H1 (cell line): Measurements from ENCODE around the gene CASZ1. TPM values are rescaled to one million over a fixed set of nuclear protein-coding genes. Genes with fewer than 3 reads are reported as not detected.

Experiments
- CBX8 ChIP-seq: fragments of 300-800, 300-1000 bp; sonication (generic); IDR thresholded peaks from 2 replicates; pipeline ENCODE4 v1.7.1; 2016; ENCODE audit warnings: low read depth, low read length, borderline replicate concordance
- CREB1 ChIP-seq: IDR thresholded peaks from 2 replicates; pipeline ENCODE4 v1.6.1; 2012; ENCODE audit warnings: inconsistent platforms
- EZH2 ChIP-seq: fragments of 200-600 bp; sonication (generic); IDR thresholded peaks from 2 replicates; pipeline ENCODE4 v1.7.1; 2012; ENCODE audit warnings: low read depth, mild to moderate bottlenecking, moderate library complexity, low read length, inconsistent platforms; ENCODE audit not compliant: severe bottlenecking
- HDAC2 ChIP-seq, 2 experiments: fragments of 300-600 bp in 1 of 2; sonication (generic) in 1 of 2; IDR thresholded peaks; 2 replicates each; pipeline ENCODE4 v1.6.1; 2011 to 2012; ENCODE audit warnings: low read depth in 2 of 2, low read length in 2 of 2, mild to moderate bottlenecking in 2 of 2, moderate library complexity in 2 of 2, borderline replicate concordance in 1 of 2, inconsistent platforms in 1 of 2
- JUND ChIP-seq: IDR thresholded peaks from 2 replicates; pipeline ENCODE4 v1.6.1; 2011; ENCODE audit warnings: mild to moderate bottlenecking, improper control_type of control experiment, low read length
- PHF8 ChIP-seq: fragments of 200-600 bp; sonication (generic); conservative IDR thresholded peaks from 2 replicates; pipeline ENCODE4 v1.7.1; 2012; ENCODE audit warnings: low read depth, mild to moderate bottlenecking, inconsistent platforms, low read length, moderate library complexity
- POU5F1 ChIP-seq: IDR thresholded peaks from 2 replicates; pipeline ENCODE4 v1.6.1; 2011; ENCODE audit warnings: low read depth, mild to moderate bottlenecking, low read length, moderate library complexity
- RNF2 ChIP-seq: fragments of 200-900, 300-1000 bp; sonication (generic); IDR thresholded peaks from 2 replicates; pipeline ENCODE4 v1.7.1; 2016; ENCODE audit warnings: borderline replicate concordance, low read depth, mild to moderate bottlenecking, antibody characterized with exemption, low read length; ENCODE audit not compliant: poor library complexity, severe bottlenecking; ENCODE audit errors: missing control alignments
- RXRA ChIP-seq: IDR thresholded peaks from 2 replicates; pipeline ENCODE4 v1.6.1; 2011; ENCODE audit warnings: low read depth, mild to moderate bottlenecking, low read length, moderate library complexity; ENCODE audit not compliant: insufficient read depth
- SP1 ChIP-seq: IDR thresholded peaks from 2 replicates; pipeline ENCODE4 v1.6.1; 2011; ENCODE audit warnings: low read depth, low read length
- polyA plus RNA-seq, 7 experiments: library from polyadenylated mRNA; depleted of rRNA in 3 of 7; stranded (reverse) in 5 of 7; unstranded in 2 of 7; fragments of >200 nt in 5 of 7; fragments of 200-250 nt in 2 of 7; gene quantifications; 1 replicate in 5 of 7; 2 replicates in 1 of 7; 4 replicates in 1 of 7; pipeline versions ENCODE4 v1.2.1 to v1.2.3, GENCODE V29; 2011 to 2013; ENCODE audit warnings: missing spikeins in 2 of 7, mixed read lengths in 2 of 7
- total RNA-seq: library from RNA; stranded (reverse); fragmentation: NEBNext Ultra II Directional; extraction: Animal tissue kit (Norgen Biotek cat#: 25700); gene quantifications from 2 replicates; pipeline ENCODE4 v1.2.1, GENCODE V29; 2021
- TF ChIP-seq, protein P1 (sequence below): fragments of 300-600 bp; sonication (generic); IDR thresholded peaks from 2 replicates; pipeline ENCODE4 v1.7.1; 2012; ENCODE audit warnings: low read length, moderate library complexity, mild to moderate bottlenecking, inconsistent platforms; ENCODE audit not compliant: insufficient replicate concordance

The CASZ1 gene
- total and polyA plus RNA-seq, 2 of the 8 experiments (the other 6 are each of a cell fraction or from before 2014, with no cell fraction given) = 4.4 to 7.7 TPM

GRCh38 chr1:10613861-10614260 is 182.6 kb downstream of the CASZ1 start (continued):
- TF ChIP-seq, protein P1, sequence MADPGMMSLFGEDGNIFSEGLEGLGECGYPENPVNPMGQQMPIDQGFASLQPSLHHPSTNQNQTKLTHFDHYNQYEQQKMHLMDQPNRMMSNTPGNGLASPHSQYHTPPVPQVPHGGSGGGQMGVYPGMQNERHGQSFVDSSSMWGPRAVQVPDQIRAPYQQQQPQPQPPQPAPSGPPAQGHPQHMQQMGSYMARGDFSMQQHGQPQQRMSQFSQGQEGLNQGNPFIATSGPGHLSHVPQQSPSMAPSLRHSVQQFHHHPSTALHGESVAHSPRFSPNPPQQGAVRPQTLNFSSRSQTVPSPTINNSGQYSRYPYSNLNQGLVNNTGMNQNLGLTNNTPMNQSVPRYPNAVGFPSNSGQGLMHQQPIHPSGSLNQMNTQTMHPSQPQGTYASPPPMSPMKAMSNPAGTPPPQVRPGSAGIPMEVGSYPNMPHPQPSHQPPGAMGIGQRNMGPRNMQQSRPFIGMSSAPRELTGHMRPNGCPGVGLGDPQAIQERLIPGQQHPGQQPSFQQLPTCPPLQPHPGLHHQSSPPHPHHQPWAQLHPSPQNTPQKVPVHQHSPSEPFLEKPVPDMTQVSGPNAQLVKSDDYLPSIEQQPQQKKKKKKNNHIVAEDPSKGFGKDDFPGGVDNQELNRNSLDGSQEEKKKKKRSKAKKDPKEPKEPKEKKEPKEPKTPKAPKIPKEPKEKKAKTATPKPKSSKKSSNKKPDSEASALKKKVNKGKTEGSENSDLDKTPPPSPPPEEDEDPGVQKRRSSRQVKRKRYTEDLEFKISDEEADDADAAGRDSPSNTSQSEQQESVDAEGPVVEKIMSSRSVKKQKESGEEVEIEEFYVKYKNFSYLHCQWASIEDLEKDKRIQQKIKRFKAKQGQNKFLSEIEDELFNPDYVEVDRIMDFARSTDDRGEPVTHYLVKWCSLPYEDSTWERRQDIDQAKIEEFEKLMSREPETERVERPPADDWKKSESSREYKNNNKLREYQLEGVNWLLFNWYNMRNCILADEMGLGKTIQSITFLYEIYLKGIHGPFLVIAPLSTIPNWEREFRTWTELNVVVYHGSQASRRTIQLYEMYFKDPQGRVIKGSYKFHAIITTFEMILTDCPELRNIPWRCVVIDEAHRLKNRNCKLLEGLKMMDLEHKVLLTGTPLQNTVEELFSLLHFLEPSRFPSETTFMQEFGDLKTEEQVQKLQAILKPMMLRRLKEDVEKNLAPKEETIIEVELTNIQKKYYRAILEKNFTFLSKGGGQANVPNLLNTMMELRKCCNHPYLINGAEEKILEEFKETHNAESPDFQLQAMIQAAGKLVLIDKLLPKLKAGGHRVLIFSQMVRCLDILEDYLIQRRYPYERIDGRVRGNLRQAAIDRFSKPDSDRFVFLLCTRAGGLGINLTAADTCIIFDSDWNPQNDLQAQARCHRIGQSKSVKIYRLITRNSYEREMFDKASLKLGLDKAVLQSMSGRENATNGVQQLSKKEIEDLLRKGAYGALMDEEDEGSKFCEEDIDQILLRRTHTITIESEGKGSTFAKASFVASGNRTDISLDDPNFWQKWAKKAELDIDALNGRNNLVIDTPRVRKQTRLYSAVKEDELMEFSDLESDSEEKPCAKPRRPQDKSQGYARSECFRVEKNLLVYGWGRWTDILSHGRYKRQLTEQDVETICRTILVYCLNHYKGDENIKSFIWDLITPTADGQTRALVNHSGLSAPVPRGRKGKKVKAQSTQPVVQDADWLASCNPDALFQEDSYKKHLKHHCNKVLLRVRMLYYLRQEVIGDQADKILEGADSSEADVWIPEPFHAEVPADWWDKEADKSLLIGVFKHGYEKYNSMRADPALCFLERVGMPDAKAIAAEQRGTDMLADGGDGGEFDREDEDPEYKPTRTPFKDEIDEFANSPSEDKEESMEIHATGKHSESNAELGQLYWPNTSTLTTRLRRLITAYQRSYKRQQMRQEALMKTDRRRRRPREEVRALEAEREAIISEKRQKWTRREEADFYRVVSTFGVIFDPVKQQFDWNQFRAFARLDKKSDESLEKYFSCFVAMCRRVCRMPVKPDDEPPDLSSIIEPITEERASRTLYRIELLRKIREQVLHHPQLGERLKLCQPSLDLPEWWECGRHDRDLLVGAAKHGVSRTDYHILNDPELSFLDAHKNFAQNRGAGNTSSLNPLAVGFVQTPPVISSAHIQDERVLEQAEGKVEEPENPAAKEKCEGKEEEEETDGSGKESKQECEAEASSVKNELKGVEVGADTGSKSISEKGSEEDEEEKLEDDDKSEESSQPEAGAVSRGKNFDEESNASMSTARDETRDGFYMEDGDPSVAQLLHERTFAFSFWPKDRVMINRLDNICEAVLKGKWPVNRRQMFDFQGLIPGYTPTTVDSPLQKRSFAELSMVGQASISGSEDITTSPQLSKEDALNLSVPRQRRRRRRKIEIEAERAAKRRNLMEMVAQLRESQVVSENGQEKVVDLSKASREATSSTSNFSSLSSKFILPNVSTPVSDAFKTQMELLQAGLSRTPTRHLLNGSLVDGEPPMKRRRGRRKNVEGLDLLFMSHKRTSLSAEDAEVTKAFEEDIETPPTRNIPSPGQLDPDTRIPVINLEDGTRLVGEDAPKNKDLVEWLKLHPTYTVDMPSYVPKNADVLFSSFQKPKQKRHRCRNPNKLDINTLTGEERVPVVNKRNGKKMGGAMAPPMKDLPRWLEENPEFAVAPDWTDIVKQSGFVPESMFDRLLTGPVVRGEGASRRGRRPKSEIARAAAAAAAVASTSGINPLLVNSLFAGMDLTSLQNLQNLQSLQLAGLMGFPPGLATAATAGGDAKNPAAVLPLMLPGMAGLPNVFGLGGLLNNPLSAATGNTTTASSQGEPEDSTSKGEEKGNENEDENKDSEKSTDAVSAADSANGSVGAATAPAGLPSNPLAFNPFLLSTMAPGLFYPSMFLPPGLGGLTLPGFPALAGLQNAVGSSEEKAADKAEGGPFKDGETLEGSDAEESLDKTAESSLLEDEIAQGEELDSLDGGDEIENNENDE = no peak
- TF ChIP-seq SP1 (no peak), RNF2 (no peak), CBX8 (no peak), CREB1 (no peak), POU5F1 (no peak), JUND (no peak), EZH2 (no peak), RXRA (no peak), PHF8 (no peak), HDAC2 (IDR thresholded peaks at IDR 0.05; ENCODE audit: borderline replicate concordance in 1 of 2, low read depth in 2 of 2, low read length in 2 of 2) (no peak)
